Smooth muscle cell (in vitro differentiated cells): ENCODE measurements around the gene CELSR1. TPM values are rescaled to one million over a fixed set of nuclear protein-coding genes. Genes with fewer than 3 reads are reported as not detected.

ENCODE experiments used
- DNase-seq: peaks from one replicate; lab custom pipeline; 2025; ENCODE audit not compliant: unreplicated experiment; lab: John Stamatoyannopoulos, UW
- H2AFZ ChIP-seq: fragments of 200-600 bp; sonication (generic); 2 replicates; pipeline ENCODE4 v1.6.0; 2016; ENCODE audit warnings: antibody characterized with exemption, low read depth, mild to moderate bottlenecking
- H3F3A ChIP-seq: fragments of 200-600 bp; sonication (generic); 2 replicates; pipeline ENCODE4 v1.6.0; 2017; ENCODE audit warnings: antibody characterized with exemption, low read depth
- H3K27ac ChIP-seq: fragments of 200-600 bp; sonication (generic); 2 replicates; pipeline ENCODE4 v1.5.1; 2016; ENCODE audit warnings: low read depth, mild to moderate bottlenecking
- H3K27me3 ChIP-seq: fragments of 200-600 bp; sonication (generic); 2 replicates; pipeline ENCODE4 v1.6.1; 2016; ENCODE audit warnings: low read depth, mild to moderate bottlenecking
- H3K36me3 ChIP-seq: fragments of 200-600 bp; sonication (generic); 2 replicates; pipeline ENCODE4 v1.5.1; 2016; ENCODE audit warnings: low read depth
- H3K4me1 ChIP-seq: fragments of 200-600 bp; sonication (generic); 2 replicates; pipeline ENCODE4 v1.5.1; 2016; ENCODE audit warnings: low read depth
- H3K4me2 ChIP-seq: fragments of 200-600 bp; sonication (generic); 2 replicates; pipeline ENCODE4 v1.6.0; 2016; ENCODE audit warnings: mild to moderate bottlenecking
- H3K4me3 ChIP-seq: fragments of 200-600 bp; sonication (generic); 2 replicates; pipeline ENCODE4 v1.5.1; 2016; ENCODE audit warnings: mild to moderate bottlenecking
- H3K79me2 ChIP-seq: fragments of 200-600 bp; sonication (generic); 2 replicates; pipeline ENCODE4 v1.6.0; 2016; ENCODE audit warnings: low read depth, mild to moderate bottlenecking
- H3K9ac ChIP-seq: fragments of 200-600 bp; sonication (generic); 2 replicates; pipeline ENCODE4 v1.6.0; 2016; ENCODE audit warnings: low read depth
- H3K9me3 ChIP-seq: fragments of 200-600 bp; sonication (generic); replicated peaks from 2 replicates; pipeline ENCODE4 v1.5.1; 2016; ENCODE audit warnings: low read depth
- H4K20me1 ChIP-seq: fragments of 200-600 bp; sonication (generic); 2 replicates; pipeline ENCODE4 v1.6.0; 2016; ENCODE audit warnings: low read depth
- WGBS: methylation state at CpG from one replicate; pipeline ENCODE4 v1.1.7; 2016; ENCODE audit warnings: low lambda C conversion rate; 5-methylcytosine and 5-hydroxymethylcytosine counted together
- polyA plus RNA-seq: library from polyadenylated mRNA; unstranded; fragments of >200 nt; fragmentation: Nextera tagmentation; extraction: Ambion mirVana; gene quantifications from 2 replicates; pipeline ENCODE4 v1.2.1, GENCODE V29; 2016
- total RNA-seq: library from RNA; depleted of rRNA; stranded (reverse); fragments of >200 nt; gene quantifications from 2 replicates; pipeline ENCODE4 v1.2.3, GENCODE V29; 2014
- TF ChIP-seq, protein P1 (sequence below): fragments of 200-600 bp; sonication (generic); IDR thresholded peaks from 2 replicates; pipeline ENCODE4 v1.5.1; 2017; ENCODE audit warnings: borderline replicate concordance, mild to moderate bottlenecking, antibody characterized with exemption; ENCODE audit not compliant: insufficient read depth, poor library complexity, severe bottlenecking

CELSR1 gene
- total and polyA plus RNA-seq, 2 experiments from 2014 or later = 3.6 to 15.2 TPM

DNA sequence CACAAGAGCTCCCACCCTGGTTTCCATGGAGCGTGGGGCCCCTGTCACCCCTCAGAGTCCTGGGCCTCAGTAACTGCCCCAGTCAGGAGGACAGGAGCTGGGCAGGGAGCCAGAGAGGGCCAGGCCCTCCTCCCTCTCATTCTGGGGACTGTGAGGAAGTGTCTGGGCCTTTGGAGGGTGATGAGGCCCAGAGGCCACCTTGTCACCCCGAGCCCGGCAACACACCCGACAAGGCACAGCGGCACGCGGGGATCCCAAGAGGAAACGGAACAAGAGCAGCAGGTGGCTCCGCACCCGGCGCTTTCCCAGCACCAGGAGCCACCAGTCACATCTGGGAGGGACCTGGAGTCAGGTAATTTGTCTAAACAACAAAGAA, 72.1 kb downstream of the CELSR1 start:
- TF ChIP-seq, protein P1, sequence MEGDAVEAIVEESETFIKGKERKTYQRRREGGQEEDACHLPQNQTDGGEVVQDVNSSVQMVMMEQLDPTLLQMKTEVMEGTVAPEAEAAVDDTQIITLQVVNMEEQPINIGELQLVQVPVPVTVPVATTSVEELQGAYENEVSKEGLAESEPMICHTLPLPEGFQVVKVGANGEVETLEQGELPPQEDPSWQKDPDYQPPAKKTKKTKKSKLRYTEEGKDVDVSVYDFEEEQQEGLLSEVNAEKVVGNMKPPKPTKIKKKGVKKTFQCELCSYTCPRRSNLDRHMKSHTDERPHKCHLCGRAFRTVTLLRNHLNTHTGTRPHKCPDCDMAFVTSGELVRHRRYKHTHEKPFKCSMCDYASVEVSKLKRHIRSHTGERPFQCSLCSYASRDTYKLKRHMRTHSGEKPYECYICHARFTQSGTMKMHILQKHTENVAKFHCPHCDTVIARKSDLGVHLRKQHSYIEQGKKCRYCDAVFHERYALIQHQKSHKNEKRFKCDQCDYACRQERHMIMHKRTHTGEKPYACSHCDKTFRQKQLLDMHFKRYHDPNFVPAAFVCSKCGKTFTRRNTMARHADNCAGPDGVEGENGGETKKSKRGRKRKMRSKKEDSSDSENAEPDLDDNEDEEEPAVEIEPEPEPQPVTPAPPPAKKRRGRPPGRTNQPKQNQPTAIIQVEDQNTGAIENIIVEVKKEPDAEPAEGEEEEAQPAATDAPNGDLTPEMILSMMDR = no peak
- H3K9ac ChIP-seq = no peak overlapping the region
- DNase-seq = no peak
- H3K36me3 ChIP-seq = no peaks in the 10 kb centered on the region
- H3K27ac ChIP-seq = no peak overlapping the region
- H3K79me2 ChIP-seq = no peaks in the 10 kb centered on the region
- WGBS = 96% methylated on average over 11 of the region's 11 CpGs
- H2AFZ ChIP-seq = no peak overlapping the region
- H3K9me3 ChIP-seq = no peaks in the 10 kb centered on the region
- no peaks in the 10 kb centered on the region for H3F3A ChIP-seq
- no peaks in the 10 kb centered on the region for H4K20me1 ChIP-seq
- no peak overlapping the region for H3K4me3 ChIP-seq
- H3K4me2 ChIP-seq = no peak overlapping the region
- H3K27me3 ChIP-seq = no peaks in the 10 kb centered on the region
- H3K4me1 ChIP-seq = no peaks in the 10 kb centered on the region

DNA sequence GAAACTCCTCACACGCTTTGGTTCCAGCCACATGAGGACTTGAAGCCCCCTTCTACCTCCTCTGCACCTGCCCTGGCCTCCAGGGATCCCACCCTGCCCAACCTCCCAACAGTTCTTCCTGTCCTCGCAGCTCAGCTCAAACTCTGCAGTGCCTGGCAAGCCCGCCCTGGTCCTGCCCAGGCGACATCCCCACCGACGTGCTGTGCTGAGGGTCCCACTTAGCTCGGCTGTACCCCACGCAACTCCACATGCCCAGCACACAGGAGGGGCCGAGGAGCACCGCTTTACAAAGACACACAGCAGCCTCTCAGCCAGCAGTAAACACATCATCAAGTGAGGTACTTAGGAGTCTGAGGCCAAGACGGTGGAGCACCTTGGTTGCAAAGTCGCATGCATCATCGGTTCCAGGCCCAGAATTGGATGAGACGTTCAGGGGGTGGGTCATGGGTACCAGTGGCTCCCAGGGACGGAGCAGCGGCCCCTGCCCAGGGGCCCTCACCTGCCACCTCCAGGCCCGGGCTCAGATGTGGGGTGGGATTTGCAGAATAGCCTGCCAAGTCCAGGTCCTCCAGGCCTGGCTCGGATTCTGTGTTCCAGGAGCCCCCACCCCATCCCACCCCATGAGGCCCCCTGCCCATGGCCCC, 72.6 kb downstream of the CELSR1 start:
- Histone ChIP-seq H3K36me3 (no peaks in the 10 kb centered on the region), H3K27me3 (no peaks in the 10 kb centered on the region), H4K20me1 (no peaks in the 10 kb centered on the region), H3K9me3 (no peaks in the 10 kb centered on the region), H3K9ac (no peak overlapping the region), H3K4me1 (no peaks in the 10 kb centered on the region), H2AFZ (no peak overlapping the region), H3F3A (no peaks in the 10 kb centered on the region), H3K79me2 (no peaks in the 10 kb centered on the region), H3K27ac (no peak overlapping the region), H3K4me3 (no peak overlapping the region), H3K4me2 (no peak overlapping the region)
- 95% methylated on average over 18 of the region's 18 CpGs for WGBS
- TF ChIP-seq, protein P1 = no peak
- DNase-seq = no peak

DNA sequence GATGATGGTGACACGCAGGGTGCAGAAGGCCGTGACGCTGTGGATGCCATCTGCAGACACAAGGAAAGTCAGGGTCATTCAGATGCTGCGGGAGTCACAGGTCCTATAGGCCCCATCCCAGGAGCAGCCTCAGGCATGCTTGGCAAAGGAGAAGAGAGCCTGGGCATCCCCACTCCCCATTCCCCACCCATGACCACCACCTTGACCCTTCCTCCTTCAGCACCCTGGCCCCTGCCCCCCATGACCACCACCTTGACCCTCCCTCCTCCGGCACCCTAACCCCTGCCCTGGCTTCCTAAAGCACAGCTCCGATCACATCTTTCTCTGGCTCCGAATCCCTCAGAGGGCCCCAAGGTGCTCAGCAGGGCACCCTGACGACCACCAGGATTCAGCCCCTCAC, 73.1 kb downstream of the CELSR1 start:
- Histone ChIP-seq H3K9ac (no peak overlapping the region), H3K4me1 (no peaks in the 10 kb centered on the region), H3F3A (no peaks in the 10 kb centered on the region), H3K79me2 (no peaks in the 10 kb centered on the region), H3K27me3 (no peaks in the 10 kb centered on the region), H3K36me3 (no peaks in the 10 kb centered on the region), H3K4me3 (no peak overlapping the region), H4K20me1 (no peaks in the 10 kb centered on the region), H2AFZ (no peak overlapping the region), H3K27ac (no peak overlapping the region), H3K4me2 (no peak overlapping the region), H3K9me3 (no peaks in the 10 kb centered on the region)
- no peak for DNase-seq
- WGBS = 100% methylated on average over 8 of the region's 8 CpGs
- TF ChIP-seq, protein P1 = no peak
